ENCODE measurements around the gene COL2A1.

The COL2A1 gene
- 0 to 0.39 (median 0) reads per million in 4 donors for total RNA-seq

GRCh38 chr12:48004053-48004941 is at the start of gene COL2A1:
COL2A1 (minus strand) TSS chr12:48004476; CDS start chr12:48004321, 155 bp downstream.
- DNase-seq, result peak in 1 of 5 donors; percentile 33

GRCh38 chr12:48053883-48054282 is 49.6 kb upstream of the COL2A1 start:
- DNase-seq, result no peak

DNA sequence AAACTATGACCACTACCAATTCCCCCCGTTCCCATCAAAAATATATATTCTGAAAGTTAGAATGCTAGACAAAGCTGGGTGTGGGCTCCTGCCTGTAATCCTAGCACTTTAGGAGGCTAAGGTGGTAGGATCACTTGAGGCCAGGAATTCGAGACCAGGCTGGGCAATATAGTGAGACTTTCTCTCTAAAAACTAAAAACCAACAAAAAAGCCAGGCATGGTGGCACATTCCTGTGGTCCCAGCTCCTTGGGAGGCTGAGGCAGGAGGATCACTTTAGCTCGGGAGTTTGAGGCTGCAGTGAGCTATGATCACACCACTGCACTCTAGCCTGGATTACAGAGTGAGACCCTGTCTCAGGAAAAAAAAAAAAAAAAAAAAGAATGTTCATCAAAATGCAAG is 48.8 kb upstream of the COL2A1 start:
- no peak for DNase-seq

GRCh38 chr12:48051681-48052080 is 47.4 kb upstream of the COL2A1 start:
- DNase-seq, result no peak

DNA sequence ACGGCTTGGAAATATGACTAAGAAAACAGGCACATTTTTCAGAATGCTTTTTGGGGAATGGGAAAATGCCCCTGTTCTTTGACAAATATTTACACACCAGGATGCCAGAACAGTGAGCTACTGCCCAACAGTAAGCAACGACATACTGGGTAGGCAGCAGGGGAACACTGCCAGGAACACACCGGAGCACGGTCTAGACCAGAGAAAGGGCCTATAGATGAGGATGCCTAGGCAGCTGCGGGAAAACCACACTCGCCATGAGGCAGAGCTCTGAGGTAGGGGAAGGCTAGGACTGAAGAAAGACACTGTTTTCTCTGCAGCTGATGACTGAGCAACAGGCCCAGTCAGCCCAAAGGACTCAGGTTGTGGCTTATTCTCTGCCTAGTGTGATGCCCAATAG is 45.9 kb upstream of the COL2A1 start:
- DNase-seq, result no peak

GRCh38 chr12:48045965-48046518 is 41.8 kb upstream of the COL2A1 start:
- no peak for DNase-seq

- no peak for DNase-seq
These were observed 41.0 kb upstream of the COL2A1 start for GRCh38 chr12:48045061-48045846.

DNA sequence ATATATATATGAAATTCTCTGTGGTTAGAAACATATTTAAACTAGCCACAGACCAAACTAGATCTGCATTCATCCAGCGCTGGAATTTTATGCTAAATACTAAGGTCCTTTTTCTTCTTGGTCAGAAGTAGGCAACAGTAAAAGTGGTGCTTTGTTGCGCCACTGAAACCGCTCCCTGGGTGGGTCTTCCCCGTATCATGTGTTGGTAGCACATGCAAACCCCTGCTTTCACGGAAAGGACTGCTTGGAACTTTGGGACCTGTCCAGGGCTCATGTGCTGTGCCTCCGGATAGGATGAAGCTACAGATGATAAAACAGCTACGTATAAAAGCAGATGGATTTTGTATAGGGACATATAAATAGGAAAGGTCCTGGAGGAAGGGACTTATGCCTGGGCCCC is 40.1 kb upstream of the COL2A1 start:
- no peak for DNase-seq

- no peak for DNase-seq
These were observed 39.5 kb upstream of the COL2A1 start for GRCh38 chr12:48043771-48044170.

DNA sequence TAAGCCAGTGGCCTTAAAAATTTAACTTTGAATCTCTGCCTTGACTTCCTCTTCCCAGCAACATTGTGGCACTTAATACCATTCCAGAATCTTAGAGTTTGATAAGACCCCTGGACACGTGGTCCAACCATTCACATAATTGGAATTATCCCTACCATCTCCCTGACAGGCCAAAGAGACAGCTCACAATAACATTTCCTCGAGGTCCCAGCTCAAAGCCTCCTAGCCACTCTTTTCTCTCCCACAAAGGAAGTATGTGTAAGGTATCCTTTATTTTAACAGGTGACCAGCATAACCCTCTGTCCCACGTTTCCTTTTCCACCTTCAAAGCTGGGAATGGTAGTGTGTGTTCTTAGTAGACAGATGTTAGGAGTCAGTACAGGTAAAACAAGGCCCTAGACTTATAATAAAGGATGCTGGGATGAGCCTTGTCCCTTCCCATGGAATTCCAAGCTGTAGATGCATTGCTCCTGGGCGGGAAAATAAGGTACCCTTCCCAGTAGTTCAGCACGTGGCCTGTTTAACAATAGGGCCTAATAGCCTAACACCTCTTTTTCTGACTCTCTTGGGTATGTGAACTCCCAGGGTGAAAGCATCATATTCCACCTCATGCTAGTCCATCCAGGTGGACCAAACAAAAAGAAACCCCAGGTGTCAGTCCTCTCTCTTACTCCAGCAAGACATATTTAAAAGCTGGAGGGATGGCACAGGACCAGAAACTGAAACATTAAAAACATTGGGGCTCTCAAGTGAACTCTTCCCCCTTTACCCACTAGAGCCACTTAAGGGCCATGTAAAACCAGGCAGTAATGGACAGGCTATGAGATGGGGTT is 37.5 kb upstream of the COL2A1 start:
- DNase-seq, result no peak

- DNase-seq, result no peak
These were observed 36.1 kb upstream of the COL2A1 start for GRCh38 chr12:48040354-48040753.

DNA sequence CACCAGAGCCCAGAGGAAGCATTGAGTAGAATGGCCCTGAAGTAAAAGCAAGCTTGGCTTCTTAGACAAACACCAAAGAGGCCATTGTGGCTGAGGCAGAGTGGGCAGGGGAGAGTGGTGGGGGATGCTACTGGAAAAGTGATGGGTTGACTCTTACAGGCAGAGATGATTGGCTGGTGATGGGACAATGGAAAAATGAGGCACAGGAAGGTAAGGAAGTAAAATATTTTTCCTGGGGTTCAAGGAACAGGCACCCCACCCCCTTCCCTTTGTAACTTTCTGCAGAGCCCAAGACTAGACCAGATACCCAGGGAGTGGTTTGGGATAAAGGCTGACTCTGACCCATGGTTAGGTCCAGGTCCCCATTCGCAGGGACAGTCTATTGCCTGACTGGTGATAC is 34.9 kb upstream of the COL2A1 start:
- no peak for DNase-seq

DNA sequence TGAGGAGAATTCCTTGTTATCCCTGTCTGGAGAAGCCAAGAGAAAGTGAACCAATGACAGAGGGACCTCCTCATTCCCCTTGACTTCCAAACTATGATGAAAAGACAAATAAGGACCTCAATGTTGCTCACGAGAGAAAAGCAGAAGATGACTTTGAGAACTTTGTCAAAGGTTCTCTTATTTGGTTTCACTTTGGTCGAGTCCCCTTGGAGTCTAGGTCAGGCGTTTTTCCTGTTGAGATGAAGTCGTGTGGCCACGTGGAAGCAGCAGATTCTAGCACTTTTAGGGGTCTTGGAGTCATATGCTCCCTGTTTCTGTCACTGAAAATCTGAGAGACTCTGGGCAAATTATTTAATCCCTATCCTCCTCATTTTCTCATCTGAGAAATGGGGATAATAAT is 33.8 kb upstream of the COL2A1 start:
- DNase-seq, result no peak

DNA sequence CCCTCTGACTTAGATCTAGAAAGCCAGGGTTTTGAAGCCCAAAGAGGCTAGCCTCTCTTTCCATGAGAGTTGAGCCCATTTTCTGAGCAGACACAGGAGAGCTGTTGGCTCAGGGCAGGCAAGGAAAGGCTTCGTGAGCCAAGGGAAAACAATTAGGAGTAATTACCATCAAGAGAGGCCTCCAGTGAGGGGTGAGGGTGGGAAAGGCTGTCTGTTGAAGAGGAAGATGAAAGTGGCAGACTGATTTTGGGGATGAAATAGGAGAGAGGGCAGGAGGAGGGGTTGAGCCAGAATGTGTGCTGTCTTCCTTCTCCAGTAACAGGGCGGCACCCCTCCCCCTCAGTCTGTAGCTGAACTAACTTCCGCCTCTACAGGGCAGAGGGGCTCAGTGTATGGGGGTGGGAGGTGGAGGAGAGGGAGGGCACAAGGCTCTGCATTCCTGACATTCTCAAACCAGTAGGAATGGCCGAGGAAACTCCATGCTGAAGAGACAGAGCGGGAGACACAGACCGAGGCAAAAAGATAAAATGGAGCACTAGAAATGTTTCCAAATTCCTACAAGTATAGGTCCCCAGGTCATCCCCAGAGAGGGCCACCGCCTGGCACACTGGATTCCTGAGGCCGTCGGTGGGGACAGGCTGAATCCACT is 33.1 kb upstream of the COL2A1 start:
- no peak for DNase-seq

DNA sequence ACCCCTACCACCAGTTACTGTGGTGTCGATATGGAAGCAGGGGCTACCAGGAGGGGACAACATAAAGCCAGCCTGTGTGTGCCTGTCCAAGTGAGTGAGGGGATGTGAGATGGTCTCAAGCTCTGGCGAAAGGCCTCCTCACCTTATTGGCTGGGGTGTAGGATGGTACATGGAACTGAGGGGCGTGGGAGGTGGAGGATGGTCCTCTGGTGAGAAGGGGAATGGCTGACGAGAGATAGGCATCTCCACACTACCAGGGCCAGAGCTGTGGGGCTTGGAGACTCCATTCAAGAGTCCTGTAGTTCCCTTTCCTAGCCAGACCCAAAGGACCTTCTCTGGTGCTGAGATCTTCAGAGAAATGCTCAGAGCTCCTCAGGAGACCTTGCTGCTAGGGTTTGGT is 32.5 kb upstream of the COL2A1 start:
- DNase-seq, result no peak

DNA sequence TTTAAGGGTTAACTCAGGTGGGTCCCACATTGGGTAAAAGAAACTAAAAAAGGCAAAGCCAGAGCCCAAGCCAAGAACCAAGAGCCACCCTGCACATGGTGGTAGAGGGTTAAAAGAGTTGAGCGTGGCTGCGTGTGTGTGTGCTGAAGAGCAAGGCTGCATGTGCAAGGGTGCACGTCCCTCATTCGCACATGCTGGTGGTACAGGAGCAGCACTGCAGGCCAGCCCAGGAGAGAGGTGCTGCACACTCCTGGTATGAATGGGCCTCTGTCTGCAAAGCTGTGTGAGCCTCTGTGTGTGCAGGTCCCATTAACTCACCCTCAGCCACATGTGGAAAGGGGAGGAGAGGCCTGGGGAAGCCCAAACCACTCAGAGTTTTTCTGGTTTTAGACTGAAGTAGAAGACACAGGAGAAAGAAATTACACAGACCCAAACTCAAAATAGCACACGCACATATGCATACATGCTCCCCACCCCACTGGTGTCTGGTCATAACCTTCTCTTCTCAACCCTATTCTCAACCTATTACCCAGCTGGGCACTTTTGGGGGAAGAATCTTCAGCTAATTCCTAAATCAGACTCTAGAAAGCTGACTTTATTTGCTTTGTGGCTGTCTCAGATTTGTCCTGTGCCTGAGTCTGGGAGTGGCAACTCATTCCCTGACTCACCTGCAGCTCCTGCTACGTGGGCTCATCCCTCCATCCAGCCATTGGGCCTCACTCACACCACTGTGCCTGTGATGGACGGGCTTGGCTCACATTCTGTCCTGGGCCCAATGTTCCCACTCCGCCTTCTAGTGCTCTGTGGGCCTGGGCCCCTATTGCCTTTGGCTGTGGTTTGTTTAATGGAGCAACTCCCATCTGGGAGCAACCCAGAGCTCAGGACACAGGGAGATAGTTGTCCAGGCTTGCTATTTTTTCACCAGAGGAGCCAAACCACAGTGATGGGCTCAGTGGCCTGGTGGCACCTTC is 30.8 kb upstream of the COL2A1 start:
- DNase-seq, result no peak

GRCh38 chr12:48033451-48033850 is 29.2 kb upstream of the COL2A1 start:
- DNase-seq, result no peak

DNA sequence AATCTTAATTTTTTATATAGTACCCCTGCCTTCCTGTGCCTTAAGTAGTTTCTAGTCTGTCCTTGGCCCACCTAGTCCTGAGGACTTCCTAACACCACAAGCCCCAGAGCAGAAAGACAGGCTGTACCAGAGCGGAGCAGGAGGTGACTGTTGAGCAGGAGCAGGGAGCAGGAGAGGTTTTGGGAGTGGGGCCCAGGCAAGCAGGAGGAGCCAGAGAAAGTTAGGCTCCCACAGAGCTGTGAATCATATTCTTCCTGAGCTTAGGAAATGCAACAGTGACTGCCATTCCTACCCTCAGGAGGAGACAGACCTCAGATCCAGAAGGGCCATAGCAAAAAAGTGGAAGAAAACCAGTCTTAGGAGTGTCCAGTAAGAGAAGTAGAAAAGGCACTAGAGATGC is 28.3 kb upstream of the COL2A1 start:
- no peak for DNase-seq

- no peak for DNase-seq
These were observed 27.1 kb upstream of the COL2A1 start for GRCh38 chr12:48031135-48031960.

- no peak for DNase-seq
These were observed 25.9 kb upstream of the COL2A1 start for GRCh38 chr12:48030173-48030650.

All from T-helper 1 cell (primary cell).